ENCODE results near the gene PPP2CA.
"Not testable (repeated sequence)": the region's sequence is repeated elsewhere in the genome, so short reads cannot be mapped to it uniquely, and the experiment has no call there.

PPP2CA gene

GRCh38 chr5:134245101-134245604 lies 19.3 kb upstream of the PPP2CA start:
- DNase-seq (ENCODE audit: low read depth), result no peak

- DNase-seq (ENCODE audit: low read depth), result no peak
These were observed 16.3 kb upstream of the PPP2CA start for GRCh38 chr5:134242146-134242545.

- peak; percentile 35 for DNase-seq (ENCODE audit: low read depth)
These were observed 14.6 kb upstream of the PPP2CA start for GRCh38 chr5:134240421-134240962.

- no peak for DNase-seq (ENCODE audit: low read depth)
These were observed 10.9 kb upstream of the PPP2CA start for GRCh38 chr5:134236820-134237219.

GRCh38 chr5:134236318-134236717 lies 10.4 kb upstream of the PPP2CA start:
- DNase-seq (ENCODE audit: low read depth), result no peak

- DNase-seq (ENCODE audit: low read depth), result no peak
These were observed 2.8 kb upstream of the PPP2CA start for GRCh38 chr5:134228624-134229023.

GRCh38 chr5:134227776-134228175 lies 1.9 kb upstream of the PPP2CA start:
- no peak for DNase-seq (ENCODE audit: low read depth)

GRCh38 chr5:134227259-134227658 lies 1.4 kb upstream of the PPP2CA start:
- peak; percentile 24 for DNase-seq (ENCODE audit: low read depth)

- DNase-seq (ENCODE audit: low read depth), result no peak
These were observed 744 bp upstream of the PPP2CA start for GRCh38 chr5:134226441-134227192.

- DNase-seq (ENCODE audit: low read depth), result peak; percentile 62
These were observed 739 bp downstream of the PPP2CA start for GRCh38 chr5:134224888-134225779.

- DNase-seq (ENCODE audit: low read depth), result no peak
These were observed 2.2 kb downstream of the PPP2CA start for GRCh38 chr5:134223406-134224248.

- DNase-seq (ENCODE audit: low read depth), result not testable (repeated sequence)
These were observed 4.2 kb downstream of the PPP2CA start for GRCh38 chr5:134221690-134222089.

GRCh38 chr5:134215757-134216156 lies 10.1 kb downstream of the PPP2CA start:
- no peak for DNase-seq (ENCODE audit: low read depth)

- peak; percentile 33 for DNase-seq (ENCODE audit: low read depth)
These were observed 14.4 kb downstream of the PPP2CA start for GRCh38 chr5:134211263-134212031.

GRCh38 chr5:134209477-134210245 lies 16.2 kb downstream of the PPP2CA start:
- DNase-seq (ENCODE audit: low read depth), result no peak

GRCh38 chr5:134207696-134208095 lies 18.2 kb downstream of the PPP2CA start:
- DNase-seq (ENCODE audit: low read depth), result no peak

GRCh38 chr5:134206627-134207160 lies 19.2 kb downstream of the PPP2CA start:
- no peak for DNase-seq (ENCODE audit: low read depth)

- no peak for DNase-seq (ENCODE audit: low read depth)
These were observed 21.3 kb downstream of the PPP2CA start for GRCh38 chr5:134204575-134204974.

GRCh38 chr5:134203630-134204029 lies 22.2 kb downstream of the PPP2CA start:
- no peak for DNase-seq (ENCODE audit: low read depth)

GRCh38 chr5:134195666-134196065 lies 30.2 kb downstream of the PPP2CA start:
- no peak for DNase-seq (ENCODE audit: low read depth)

Data from fibroblast of the conjunctiva (primary cell).